ENCODE results near the gene LRRC61.
"Not testable (repeated sequence)": the region's sequence is repeated elsewhere in the genome, so short reads cannot be mapped to it uniquely, and the experiment has no call there.

GRCh38 chr7:150316987-150317386 lies 6.2 kb upstream of the LRRC61 start:
- TF ChIP-seq POLR2A, POLR2AphosphoS5, EP300 (IDR thresholded peaks at IDR 0.05): not testable (repeated sequence)
- TF ChIP-seq, protein P1, sequence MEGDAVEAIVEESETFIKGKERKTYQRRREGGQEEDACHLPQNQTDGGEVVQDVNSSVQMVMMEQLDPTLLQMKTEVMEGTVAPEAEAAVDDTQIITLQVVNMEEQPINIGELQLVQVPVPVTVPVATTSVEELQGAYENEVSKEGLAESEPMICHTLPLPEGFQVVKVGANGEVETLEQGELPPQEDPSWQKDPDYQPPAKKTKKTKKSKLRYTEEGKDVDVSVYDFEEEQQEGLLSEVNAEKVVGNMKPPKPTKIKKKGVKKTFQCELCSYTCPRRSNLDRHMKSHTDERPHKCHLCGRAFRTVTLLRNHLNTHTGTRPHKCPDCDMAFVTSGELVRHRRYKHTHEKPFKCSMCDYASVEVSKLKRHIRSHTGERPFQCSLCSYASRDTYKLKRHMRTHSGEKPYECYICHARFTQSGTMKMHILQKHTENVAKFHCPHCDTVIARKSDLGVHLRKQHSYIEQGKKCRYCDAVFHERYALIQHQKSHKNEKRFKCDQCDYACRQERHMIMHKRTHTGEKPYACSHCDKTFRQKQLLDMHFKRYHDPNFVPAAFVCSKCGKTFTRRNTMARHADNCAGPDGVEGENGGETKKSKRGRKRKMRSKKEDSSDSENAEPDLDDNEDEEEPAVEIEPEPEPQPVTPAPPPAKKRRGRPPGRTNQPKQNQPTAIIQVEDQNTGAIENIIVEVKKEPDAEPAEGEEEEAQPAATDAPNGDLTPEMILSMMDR (IDR thresholded peaks at IDR 0.05): not testable (repeated sequence)

Data from sigmoid colon (tissue), 4 donors.